K562 (cell line): Measurements from ENCODE around the gene SSU72. TPM values are rescaled to one million over a fixed set of nuclear protein-coding genes. Genes with fewer than 3 reads are reported as not detected.
A peak's percentile ranks its signal among the peaks of the same experiment; 100 is the strongest.

Experiments used
- ATAC-seq: fragments of 200-7000 bp; cut with Tn5 transposase; 3 replicates; pipeline ENCODE4 v1.9.1; 2020; ENCODE audit warnings: moderate library complexity
- BruUV-seq: library from RNA; stranded (reverse); fragments of 400-500 nt; replicated peaks from 2 replicates; lab custom pipeline; 2021; lab: Mats Ljungman, UMichigan
- CTCF ChIA-PET: fragments of 300-600 bp; formaldehyde crosslinking; extraction: SDS; loops from one replicate; lab custom pipeline; 2021; ENCODE audit warnings: low intra/inter-chr PET ratio; lab: Yijun Ruan, JAX
- POLR2A ChIA-PET: fragments of 300-600, 350-650 bp; sonication (Branson Sonifier 250); formaldehyde crosslinking; extraction: SDS; loops from one replicate; lab custom pipeline; 2021; ENCODE audit warnings: antibody characterized with exemption, inconsistent platforms; lab: Yijun Ruan, JAX
- DNase-seq, 4 experiments: peaks; one replicate each; pipeline versions ENCODE4 v3.0.0 to v3.0.0-alpha.2; 2011 to 2018; ENCODE audit warnings: low spot score in 3 of 4, mixed read lengths in 3 of 4; ENCODE audit errors: extremely low read depth in 1 of 4
- FAIRE-seq: peaks from 2 replicates; lab custom pipeline; 2011; peaks lifted over from hg19 to GRCh38; lab: Jason Lieb, UNC
- H2AFZ ChIP-seq: 2 replicates; pipeline ENCODE4 v1.6.0; 2011; ENCODE audit warnings: low read depth, low read length, control low read depth, inconsistent platforms
- H3K27ac ChIP-seq: fragments of 200-600 bp; 3 replicates; pipeline ENCODE4 v1.8.0; 2011; ENCODE audit warnings: low read depth, mild to moderate bottlenecking, control low read depth, inconsistent platforms, low read length, moderate library complexity, mixed read lengths; ENCODE audit errors: extremely low read depth
- H3K27me3 ChIP-seq, 2 experiments: fragments of 300-600 bp in 1 of 2; 2 replicates in 1 of 2; 3 replicates in 1 of 2; pipeline versions ENCODE4 v1.6.0 to v1.8.0; 2011; ENCODE audit warnings: inconsistent platforms in 2 of 2, low read length in 2 of 2, mild to moderate bottlenecking in 1 of 2, mixed read lengths in 1 of 2, moderate library complexity in 1 of 2; ENCODE audit not compliant: control insufficient read depth in 2 of 2, insufficient read depth in 2 of 2
- H3K36me3 ChIP-seq: fragments of 300-600 bp; 3 replicates; pipeline ENCODE4 v1.8.0; 2011; ENCODE audit warnings: mild to moderate bottlenecking, low read length, inconsistent platforms; ENCODE audit not compliant: control insufficient read depth, insufficient read depth
- H3K4me1 ChIP-seq, 2 experiments: fragments of 200-600 bp in 1 of 2; replicated peaks in 1 of 2; 2 replicates in 1 of 2; 3 replicates in 1 of 2; pipeline versions ENCODE4 v1.5.1 to v1.8.0; 2011; ENCODE audit warnings: inconsistent platforms in 2 of 2, low read length in 2 of 2, mild to moderate bottlenecking in 1 of 2, mixed read lengths in 1 of 2, moderate library complexity in 1 of 2; ENCODE audit not compliant: control insufficient read depth in 2 of 2, insufficient read depth in 2 of 2
- H3K4me2 ChIP-seq: 2 replicates; pipeline ENCODE4 v1.6.1; 2011; ENCODE audit warnings: low read length, control low read depth, inconsistent platforms, mixed read lengths; ENCODE audit not compliant: insufficient read depth
- H3K4me3 ChIP-seq: fragments of 200-600 bp; sonication (generic), shearing (Covaris generic); 2 replicates; pipeline ENCODE4 v1.5.1; 2016; ENCODE audit warnings: control low read depth, inconsistent platforms
- H3K79me2 ChIP-seq: fragments of 200-600 bp; 3 replicates; pipeline ENCODE4 v1.8.0; 2011; ENCODE audit warnings: low read length, inconsistent platforms; ENCODE audit not compliant: control insufficient read depth, insufficient read depth
- H3K9ac ChIP-seq, 2 experiments: 2 replicates each; pipeline versions ENCODE4 v1.6.0 to v1.6.1; 2011; ENCODE audit warnings: low read depth in 2 of 2, low read length in 2 of 2, control low read depth in 1 of 2, inconsistent platforms in 1 of 2, mild to moderate bottlenecking in 1 of 2, mixed read lengths in 1 of 2; ENCODE audit not compliant: insufficient read depth in 1 of 2
- H3K9me1 ChIP-seq: one replicate; pipeline ENCODE4 v1.6.0; 2011; ENCODE audit warnings: inconsistent platforms, mild to moderate bottlenecking, low read length, moderate library complexity; ENCODE audit not compliant: control insufficient read depth, insufficient read depth
- H3K9me3 ChIP-seq: replicated peaks from 2 replicates; pipeline ENCODE4 v1.5.1; 2011; ENCODE audit warnings: low read depth, low read length, inconsistent platforms; ENCODE audit not compliant: control insufficient read depth, insufficient read depth
- H4K20me1 ChIP-seq: replicated peaks from 2 replicates; pipeline ENCODE4 v1.6.1; 2011; ENCODE audit warnings: low read length, inconsistent platforms, mixed read lengths; ENCODE audit not compliant: control insufficient read depth, insufficient read depth
- ARNT ChIP-seq, 2 experiments: fragments of 450-650 bp; IDR thresholded peaks; 2 replicates each; pipeline ENCODE4 v1.6.1; 2016; ENCODE audit warnings: mild to moderate bottlenecking in 1 of 2
- ETV1 ChIP-seq: fragments of 450-650 bp; conservative IDR thresholded peaks from 2 replicates; pipeline ENCODE4 v1.6.1; 2016; ENCODE audit warnings: missing genetic modification characterization, control low read depth, low read depth, missing compliant biosample characterization
- JUND ChIP-seq, 2 experiments: IDR thresholded peaks; 2 replicates in 1 of 2; 3 replicates in 1 of 2; pipeline ENCODE4 v1.6.1; 2011; ENCODE audit warnings: borderline replicate concordance in 2 of 2, low read depth in 2 of 2, low read length in 2 of 2, improper control_type of control experiment in 1 of 2, missing biosample characterization in 1 of 2, missing genetic modification characterization in 1 of 2, missing genetic modification reagents in 1 of 2
- KLF1 ChIP-seq: fragments of 450-650 bp; IDR thresholded peaks from 2 replicates; pipeline ENCODE4 v1.6.1; 2016; ENCODE audit warnings: missing genetic modification characterization, missing compliant biosample characterization
- MEF2D ChIP-seq: conservative IDR thresholded peaks from 2 replicates; pipeline ENCODE4 v1.6.1; 2016; ENCODE audit warnings: low read depth, missing genetic modification characterization, missing compliant biosample characterization
- NFRKB ChIP-seq: fragments of 450-650 bp; IDR thresholded peaks from 2 replicates; pipeline ENCODE4 v1.6.1; 2016; ENCODE audit warnings: low read depth
- WGBS: fragments of 100-300 bp; shearing (Covaris generic); methylation state at CpG from one replicate; pipeline ENCODE4 v1.1.6; 2016; ENCODE audit warnings: low coverage, mixed read lengths; ENCODE audit not compliant: insufficient coverage; ENCODE audit errors: missing lambda C conversion rate; 5-methylcytosine and 5-hydroxymethylcytosine counted together
- in situ Hi-C: fragments of 300-500 bp; cut with MboI; formaldehyde crosslinking; loops from 4 replicates; pipeline ENCODE4 v1.15.0; 2018; ENCODE audit warnings: inconsistent platforms, mixed read lengths
- intact Hi-C: fragments of 100-400 bp; cut with micrococcal nuclease; formaldehyde crosslinking; loops from 2 replicates; pipeline ENCODE4 v1.14.2; 2022
- polyA plus RNA-seq, 8 experiments: library from polyadenylated mRNA; depleted of rRNA in 4 of 8; stranded (reverse) in 5 of 8; unstranded in 3 of 8; fragments of >200 nt; fragmentation: Nextera tagmentation in 2 of 8; fragmentation: Illumina TruSeq in 1 of 8; extraction: Ambion mirVana in 2 of 8; extraction: Trizol in 1 of 8; gene quantifications; 2 replicates each; pipeline versions ENCODE4 v1.2.1 to v1.2.3, GENCODE V29; 2011 to 2014; ENCODE audit warnings: inconsistent platforms in 1 of 8, missing spikeins in 1 of 8
- total RNA-seq, 7 experiments: library from RNA; depleted of rRNA in 6 of 7; stranded (reverse); fragments of >200 nt in 6 of 7; fragmentation: Illumina TruSeq in 2 of 7; extraction: Trizol in 2 of 7; gene quantifications; 2 replicates each; pipeline versions ENCODE4 v1.2.1 to v1.2.3, GENCODE V29; 2011 to 2021; ENCODE audit warnings: low replicate concordance in 1 of 7
- TF ChIP-seq, protein P1 (sequence below): fragments of 250-450 bp; sonication (Bioruptor Pico); IDR thresholded peaks from 2 replicates; pipeline ENCODE4 v1.9.0; 2021; ENCODE audit warnings: mild to moderate bottlenecking, inconsistent platforms

The SSU72 gene
- total and polyA plus RNA-seq, 9 of the 15 experiments (the other 6 are each of a cell fraction or from before 2014, with no cell fraction given), result 70.8 to 201 (median 94.6) TPM

DNA sequence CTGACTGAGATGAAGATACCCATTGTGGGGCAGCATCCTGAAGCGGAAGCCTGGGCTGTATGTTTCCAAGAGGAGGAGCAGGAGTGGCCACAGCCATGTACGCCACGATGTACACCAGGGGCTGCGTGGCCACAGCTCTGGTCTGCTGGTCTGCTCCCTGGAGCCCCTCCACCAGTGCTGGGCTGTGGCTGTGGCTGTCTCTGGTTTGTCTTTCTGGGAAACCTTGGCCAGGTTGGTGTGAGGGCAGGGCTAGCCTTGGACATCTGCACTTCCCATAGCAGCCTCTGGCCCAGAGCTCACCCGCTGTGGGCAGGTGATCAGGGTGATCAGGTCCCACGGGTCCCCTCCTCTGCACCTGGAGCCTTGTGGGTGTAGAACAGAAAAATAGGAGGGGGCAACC lies 43.3 kb upstream of the SSU72 start (continued):
- TF ChIP-seq, protein P1, sequence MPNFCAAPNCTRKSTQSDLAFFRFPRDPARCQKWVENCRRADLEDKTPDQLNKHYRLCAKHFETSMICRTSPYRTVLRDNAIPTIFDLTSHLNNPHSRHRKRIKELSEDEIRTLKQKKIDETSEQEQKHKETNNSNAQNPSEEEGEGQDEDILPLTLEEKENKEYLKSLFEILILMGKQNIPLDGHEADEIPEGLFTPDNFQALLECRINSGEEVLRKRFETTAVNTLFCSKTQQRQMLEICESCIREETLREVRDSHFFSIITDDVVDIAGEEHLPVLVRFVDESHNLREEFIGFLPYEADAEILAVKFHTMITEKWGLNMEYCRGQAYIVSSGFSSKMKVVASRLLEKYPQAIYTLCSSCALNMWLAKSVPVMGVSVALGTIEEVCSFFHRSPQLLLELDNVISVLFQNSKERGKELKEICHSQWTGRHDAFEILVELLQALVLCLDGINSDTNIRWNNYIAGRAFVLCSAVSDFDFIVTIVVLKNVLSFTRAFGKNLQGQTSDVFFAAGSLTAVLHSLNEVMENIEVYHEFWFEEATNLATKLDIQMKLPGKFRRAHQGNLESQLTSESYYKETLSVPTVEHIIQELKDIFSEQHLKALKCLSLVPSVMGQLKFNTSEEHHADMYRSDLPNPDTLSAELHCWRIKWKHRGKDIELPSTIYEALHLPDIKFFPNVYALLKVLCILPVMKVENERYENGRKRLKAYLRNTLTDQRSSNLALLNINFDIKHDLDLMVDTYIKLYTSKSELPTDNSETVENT (CRISPR knock-in tag), result no peak
- no peak for TF ChIP-seq JUND (IDR thresholded peaks at IDR 0.05; ENCODE audit: borderline replicate concordance, low read depth, low read length)
- no peak for TF ChIP-seq JUND (tag; IDR thresholded peaks at IDR 0.05; ENCODE audit: borderline replicate concordance, low read depth, low read length)

DNA sequence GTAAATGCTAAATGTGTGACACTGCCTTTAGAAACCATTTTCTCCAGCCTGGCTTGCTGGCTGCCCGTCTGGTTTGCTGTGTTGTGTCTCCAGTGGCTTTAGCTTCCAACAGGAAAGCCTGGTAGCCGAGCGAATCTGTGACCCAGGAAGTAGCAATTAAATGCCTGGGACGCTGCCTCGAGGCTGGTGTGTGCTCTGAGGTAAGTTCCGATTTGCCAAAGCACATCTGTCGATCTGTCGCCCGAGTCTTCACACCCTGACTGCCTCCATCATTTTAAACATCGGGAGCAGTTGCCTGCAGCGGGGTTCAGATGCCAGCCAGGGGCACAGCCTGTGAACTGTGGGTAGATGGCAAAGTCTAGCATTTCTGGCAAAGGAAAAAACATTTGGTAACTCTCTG lies 42.9 kb upstream of the SSU72 start:
- H3K9me3 ChIP-seq, result no peaks in the 10 kb centered on the region
- H4K20me1 ChIP-seq, result peaks cover 24% of the 10 kb centered on the region; the same call in 1 of the 2 replicates
- no peak overlapping the region for H3K4me3 ChIP-seq
- TSS peak; percentile 74 for BruUV-seq
- no peak overlapping the region for H3K27ac ChIP-seq
- DNase-seq (no peak), ATAC-seq (no peak), FAIRE-seq (no peak)
- no peaks in the 10 kb centered on the region for H3K27me3 ChIP-seq
- no peak overlapping the region for H3K4me2 ChIP-seq
- WGBS, result 87% methylated on average over 11 of the region's 11 CpGs
- H3K9me1 ChIP-seq, result no peaks in the 10 kb centered on the region
- peaks cover 13 to 85% of the 10 kb centered on the region in 2 experiments; a peak in 4 of 5 replicates for H3K4me1 ChIP-seq
- H2AFZ ChIP-seq, result no peak overlapping the region
- H3K9ac ChIP-seq, result peak overlapping the region in 1 of 2 experiments; percentile 47; a peak in 1 of 4 replicates
- peaks cover 9% of the 10 kb centered on the region; the same call in 2 of the 3 replicates for H3K36me3 ChIP-seq
- H3K79me2 ChIP-seq, result peaks cover 31% of the 10 kb centered on the region
- in situ Hi-C loops, result no loop called here
- ChIA-PET POLR2A (interaction anchor here (0.6 kb wide), 1 partner anchor 135 kb away, joined by 3 read pairs; no protein-coding TSS in a partner anchor), CTCF (no interaction called here)
- intact Hi-C loops, result no loop called here
- TF ChIP-seq KLF1 (no peak), ARNT (IDR thresholded peaks at IDR 0.05) (no peak), ETV1 (tag) (no peak), NFRKB (no peak), MEF2D (tag) (no peak)
